HG03103 (cell line): ENCODE results near the gene TRABD2A.

Experiments
- ATAC-seq: cut with Tn5 transposase; IDR thresholded peaks from one replicate; pipeline ENCODE4 v1.9.1; 2021; ENCODE audit warnings: low read depth; ENCODE audit not compliant: unreplicated experiment

The TRABD2A gene

DNA sequence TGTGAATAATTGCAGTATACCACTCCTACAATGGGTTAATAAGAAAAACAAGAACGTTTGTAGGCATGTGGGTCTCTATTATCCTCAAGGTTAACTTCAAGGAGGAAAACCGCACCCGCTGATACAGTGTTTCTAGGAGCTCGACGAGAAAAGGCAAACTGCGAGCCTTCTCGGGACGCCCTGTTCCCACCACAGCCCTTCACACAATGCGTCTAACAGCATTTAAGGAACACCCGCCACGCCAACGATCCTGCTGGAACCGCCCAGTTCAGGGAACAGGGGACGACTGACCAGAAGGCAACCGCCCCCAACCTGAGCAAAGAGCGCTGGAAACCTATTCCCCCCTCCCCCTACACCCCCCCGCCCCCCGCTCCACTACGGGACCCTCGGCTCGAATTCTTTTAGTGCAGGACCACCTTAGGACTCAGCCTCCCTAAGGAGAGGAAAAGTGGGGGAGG is 23.9 kb upstream of the TRABD2A start:
- ATAC-seq: no peak

DNA sequence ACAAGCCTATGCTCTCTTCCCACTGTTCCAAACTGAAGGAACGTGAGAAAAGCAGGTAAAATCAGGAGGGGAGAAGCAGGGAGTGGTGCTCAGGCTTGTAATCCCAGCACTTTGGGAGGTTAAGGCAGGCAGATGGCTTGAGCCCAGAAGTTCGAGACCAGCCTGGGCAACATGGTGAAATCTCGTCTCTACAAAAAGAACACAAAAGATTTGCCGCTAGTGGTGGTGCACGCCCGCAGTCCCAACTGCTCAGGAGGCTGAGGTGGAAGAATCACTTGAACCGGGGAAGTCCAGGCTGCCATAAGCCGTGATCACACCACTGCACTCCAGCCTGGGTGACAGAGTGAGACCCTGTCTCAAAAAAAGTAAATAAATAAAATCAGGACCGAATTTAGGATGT is 23.3 kb upstream of the TRABD2A start:
- ATAC-seq: no peak

DNA sequence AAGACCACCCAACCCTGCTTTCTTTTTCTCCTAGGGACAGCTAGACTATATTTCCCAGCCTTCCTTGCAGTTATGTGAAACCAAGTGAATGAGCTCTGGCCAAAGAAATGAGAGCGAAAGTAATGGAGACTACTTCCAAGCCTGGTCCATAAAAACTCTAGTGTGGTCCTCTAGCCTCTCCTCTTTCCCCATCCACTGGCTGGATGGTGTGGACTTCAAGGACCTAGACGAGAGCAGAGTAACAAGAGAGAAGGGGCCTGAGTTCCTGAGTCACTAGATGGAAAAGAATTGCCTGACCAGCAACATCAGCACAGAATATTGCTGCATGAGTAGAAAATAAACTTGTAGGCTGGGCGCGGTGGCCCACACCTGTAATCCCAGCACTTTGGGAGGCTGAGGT is 21.6 kb upstream of the TRABD2A start:
- no peak for ATAC-seq

- no peak for ATAC-seq
Measured at GRCh38 chr2:84901593-84902120, 20.8 kb upstream of the TRABD2A start.

DNA sequence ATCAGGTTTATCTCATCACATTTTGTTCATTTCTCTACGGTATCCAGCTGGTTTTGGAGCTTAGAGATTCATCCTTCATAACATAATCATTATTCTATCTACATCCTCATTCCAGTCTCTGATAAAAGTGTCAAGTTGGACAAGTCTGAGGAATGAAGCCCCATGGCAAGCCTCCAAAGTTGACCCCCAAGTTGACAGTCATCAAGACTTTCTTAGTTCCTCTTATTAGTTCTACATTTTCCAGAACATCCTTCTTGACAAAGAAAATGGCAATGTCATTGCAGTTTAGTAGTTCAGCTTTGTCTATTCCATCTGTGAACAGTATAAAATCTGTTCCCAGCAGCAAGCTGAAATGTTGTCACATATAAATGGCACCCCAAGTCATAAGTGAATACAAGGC is 20.1 kb upstream of the TRABD2A start:
- ATAC-seq: no peak

DNA sequence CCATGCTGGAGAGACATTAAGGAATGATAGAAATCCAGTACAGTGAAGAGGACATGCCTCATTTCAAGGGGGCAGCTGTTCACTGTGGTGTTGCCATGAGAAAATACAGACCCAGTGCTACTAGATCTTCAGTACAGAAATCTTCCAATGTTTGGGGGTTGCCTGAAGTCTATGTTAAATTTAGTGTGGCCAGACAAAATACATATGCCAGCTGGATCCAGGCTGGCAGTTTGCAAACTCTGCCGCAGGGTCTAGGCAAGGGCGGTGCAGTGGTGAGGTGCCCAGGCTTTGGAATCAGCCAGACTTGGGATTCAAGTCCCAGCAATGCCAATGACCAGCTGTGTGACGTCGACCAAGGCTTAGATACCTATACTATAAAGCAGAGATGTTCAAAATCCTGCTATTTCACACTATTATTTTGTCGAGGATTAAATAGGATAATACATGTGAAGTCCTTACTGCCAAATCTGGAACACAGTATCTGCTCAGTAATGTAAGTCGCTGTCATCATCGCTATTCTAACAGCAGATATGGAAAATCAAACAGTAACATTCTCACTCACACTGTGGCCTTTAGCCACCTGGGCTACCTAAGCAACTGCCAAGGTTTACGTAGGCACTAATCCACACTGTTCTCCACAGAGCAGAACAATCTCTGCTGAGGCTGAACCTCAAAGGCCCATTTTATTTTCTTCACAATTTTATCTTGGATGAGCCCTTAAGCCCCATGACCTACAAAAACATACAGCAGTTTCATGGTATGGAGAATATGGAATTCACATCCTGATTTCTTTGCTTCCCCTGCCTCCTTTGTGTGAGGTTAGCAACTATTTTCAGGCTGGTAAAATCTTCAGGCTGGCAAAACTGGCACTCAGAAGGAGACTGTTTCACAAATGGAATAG is 18.7 kb upstream of the TRABD2A start:
- no peak for ATAC-seq

- ATAC-seq: no peak
Measured at GRCh38 chr2:84897773-84898172, 16.9 kb upstream of the TRABD2A start.

DNA sequence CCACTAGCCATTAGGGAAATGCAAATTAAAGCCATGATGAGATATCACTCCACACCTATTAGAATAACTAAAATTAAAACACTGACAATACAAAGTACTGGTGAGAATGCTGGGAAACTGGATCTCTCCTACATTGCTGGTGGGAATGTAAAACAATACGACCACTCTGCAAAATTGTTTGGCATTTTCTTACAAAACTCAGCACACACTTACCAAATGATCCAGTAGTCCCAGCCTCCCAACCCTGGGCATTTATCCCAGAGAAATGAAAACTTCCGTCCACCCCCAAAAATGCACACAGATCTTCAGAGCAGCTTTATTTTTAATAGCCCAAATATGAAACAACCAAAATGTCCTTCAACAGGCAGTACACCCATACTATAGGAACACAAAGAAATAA is 15.7 kb upstream of the TRABD2A start:
- ATAC-seq: no peak

- no peak for ATAC-seq
Measured at GRCh38 chr2:84894758-84895520, 14.1 kb upstream of the TRABD2A start.

DNA sequence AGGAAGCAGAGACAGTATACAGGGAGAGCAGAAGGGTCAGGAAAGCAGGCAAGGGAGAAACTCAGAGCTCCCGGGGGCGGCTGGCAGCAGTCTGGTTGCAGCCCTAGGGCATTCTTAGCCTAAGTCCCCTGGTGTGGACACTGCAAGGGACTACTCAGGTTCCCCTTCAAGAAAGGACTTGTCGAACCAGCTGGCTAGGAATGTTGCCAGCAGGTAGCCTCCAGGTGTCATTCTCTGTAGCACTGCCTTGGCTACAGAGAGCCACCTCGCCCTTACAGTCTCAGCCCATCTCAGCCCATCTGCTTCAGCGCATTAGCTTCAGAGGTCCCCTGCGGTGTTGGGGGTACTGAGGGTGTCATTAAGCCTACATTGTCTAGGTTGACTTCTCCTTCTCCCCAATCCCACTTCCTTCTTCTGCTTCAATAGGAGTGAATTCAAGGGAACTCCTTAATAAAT is 13.3 kb upstream of the TRABD2A start:
- ATAC-seq: no peak

- ATAC-seq: no peak
Measured at GRCh38 chr2:84891355-84892010, 10.6 kb upstream of the TRABD2A start.

DNA sequence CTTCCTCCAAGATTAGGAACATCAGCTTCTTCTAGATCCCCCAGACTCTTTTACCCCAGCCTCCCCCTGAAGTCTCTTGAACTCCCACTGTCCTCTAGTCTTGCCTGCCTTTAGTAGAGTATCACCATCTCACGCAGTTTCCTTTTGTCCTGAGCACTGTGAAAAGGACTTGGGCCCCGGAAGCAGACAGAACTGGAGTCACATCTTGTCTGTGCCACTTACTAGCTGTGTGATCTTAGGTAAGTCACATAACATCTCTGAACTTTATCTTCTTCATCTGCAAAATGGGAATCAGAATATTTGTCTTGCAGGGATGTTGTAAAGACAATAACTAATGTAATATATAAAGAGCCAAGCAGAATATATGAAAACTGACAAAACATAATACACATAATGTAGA is 8.4 kb upstream of the TRABD2A start:
- ATAC-seq: no peak

GRCh38 chr2:84888401-84889276 is 7.8 kb upstream of the TRABD2A start:
- peak; percentile 96 for ATAC-seq

GRCh38 chr2:84886791-84887190 is 5.9 kb upstream of the TRABD2A start:
- ATAC-seq: no peak

- no peak for ATAC-seq
Measured at GRCh38 chr2:84885111-84885510, 4.2 kb upstream of the TRABD2A start.

DNA sequence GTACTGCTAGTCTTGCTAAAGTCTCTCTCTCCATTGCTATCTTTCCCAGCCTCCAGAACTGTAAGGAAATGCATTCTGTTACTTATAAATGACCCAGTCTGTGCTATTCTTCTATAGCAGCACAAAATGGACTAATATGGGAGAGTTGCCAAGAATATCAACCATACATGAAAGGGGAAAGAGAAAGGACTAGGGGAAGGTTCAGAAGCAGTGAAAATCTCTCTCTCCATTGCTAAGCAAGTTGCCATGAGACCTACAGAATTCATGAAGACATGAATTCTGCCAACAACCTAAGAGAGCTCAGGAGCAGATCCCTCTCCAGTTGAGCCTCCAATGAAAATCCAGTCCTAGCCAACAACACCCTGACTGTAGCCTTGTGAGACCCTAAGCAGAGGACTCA is 3.6 kb upstream of the TRABD2A start:
- no peak for ATAC-seq

DNA sequence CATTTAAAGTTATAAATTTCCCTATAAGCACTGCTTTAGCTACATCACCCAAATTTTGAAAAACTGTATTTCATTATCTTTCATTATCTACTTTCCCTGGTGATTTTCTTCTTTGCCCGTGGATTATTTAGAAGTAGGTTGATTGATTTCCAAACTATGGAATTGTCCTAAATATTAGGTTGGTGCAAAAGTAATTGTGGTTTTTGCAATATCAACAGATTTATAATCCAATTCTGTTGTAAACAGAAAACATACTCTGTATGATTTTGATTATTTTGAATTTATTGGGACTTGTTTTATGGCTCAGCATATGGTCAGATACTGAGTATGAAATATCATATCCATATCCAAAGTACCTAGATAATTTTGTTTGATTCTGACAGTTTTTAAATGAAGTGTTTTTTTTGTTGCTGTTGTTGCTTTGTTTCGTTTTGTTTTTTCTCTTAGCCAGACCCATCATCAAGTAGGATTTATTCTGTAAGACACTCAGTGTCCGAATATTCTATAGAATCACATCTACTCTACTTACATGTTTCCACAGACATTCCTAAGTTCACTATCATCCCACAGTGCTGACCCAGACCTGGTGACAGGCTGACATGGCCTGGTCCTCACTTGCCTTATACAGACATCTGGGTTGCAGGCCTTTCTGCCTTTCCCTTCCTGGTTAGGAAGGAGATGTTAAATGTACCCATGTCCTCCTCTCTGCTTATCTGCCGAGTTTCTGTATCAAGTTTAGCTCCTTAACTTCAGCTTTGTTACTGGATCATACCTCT is 2.1 kb upstream of the TRABD2A start:
- ATAC-seq: no peak

GRCh38 chr2:84882414-84882738 is 1.5 kb upstream of the TRABD2A start:
- no peak for ATAC-seq
